ENCODE measurements around the gene ROCK2. TPM values are rescaled to one million over a fixed set of nuclear protein-coding genes. Genes with fewer than 3 reads are reported as not detected.

The ROCK2 gene
- total and polyA plus RNA-seq, 3 donors from 2014 or later: 4.6 to 33.7 (median 31.3) TPM

- Histone ChIP-seq H3K4me3 (no peak overlapping the region), H3K27me3 (no peaks in the 10 kb centered on the region), H3K27ac (no peak overlapping the region), H3K36me3 (ENCODE audit: low read depth, missing control alignments) (no peaks in the 10 kb centered on the region), H3K4me1 (peaks cover 11% of the 10 kb centered on the region), H3K9me3 (no peaks in the 10 kb centered on the region)
- WGBS, 2 donors: 94% methylated on average over 4 of the region's 4 CpGs
- TF ChIP-seq CTCF (IDR thresholded peaks at IDR 0.05): no peak
- no peak for TF ChIP-seq POLR2A (IDR thresholded peaks at IDR 0.05)
- intact Hi-C loops (cut with DNase I; ENCODE audit: low total_unique reads): no loop called here
- no peak for DNase-seq
Observed at GRCh38 chr2:11157731-11158130, 186.7 kb downstream of the ROCK2 start.

GRCh38 chr2:11157296-11157695 lies 187.1 kb downstream of the ROCK2 start:
- 93 to 100% methylated on average over 1 to 6 of the region's 6 CpGs for WGBS, 2 donors
- Histone ChIP-seq H3K4me1 (peaks cover 11% of the 10 kb centered on the region), H3K27me3 (no peaks in the 10 kb centered on the region), H3K27ac (no peak overlapping the region), H3K36me3 (ENCODE audit: low read depth, missing control alignments) (no peaks in the 10 kb centered on the region), H3K9me3 (no peaks in the 10 kb centered on the region), H3K4me3 (no peak overlapping the region)
- intact Hi-C loops (cut with DNase I; ENCODE audit: low total_unique reads): no loop called here
- no peak for DNase-seq
- no peak for TF ChIP-seq CTCF (IDR thresholded peaks at IDR 0.05)
- no peak for TF ChIP-seq POLR2A (IDR thresholded peaks at IDR 0.05)

- Histone ChIP-seq H3K9me3 (no peaks in the 10 kb centered on the region), H3K36me3 (ENCODE audit: low read depth, missing control alignments) (no peaks in the 10 kb centered on the region), H3K27ac (no peak overlapping the region), H3K4me3 (no peak overlapping the region), H3K27me3 (no peaks in the 10 kb centered on the region), H3K4me1 (peaks cover 11% of the 10 kb centered on the region)
- TF ChIP-seq POLR2A (IDR thresholded peaks at IDR 0.05) (no peak), CTCF (IDR thresholded peaks at IDR 0.05) (no peak)
- no peak for DNase-seq
- intact Hi-C loops (cut with DNase I; ENCODE audit: low total_unique reads): no loop called here
- WGBS, 2 donors: 64 to 76% methylated on average over 12 to 13 of the region's 13 CpGs
Observed at GRCh38 chr2:11156396-11157075, 187.9 kb downstream of the ROCK2 start.

- no peak for DNase-seq
- H3K36me3 ChIP-seq (ENCODE audit: low read depth, missing control alignments): no peaks in the 10 kb centered on the region
- WGBS, 2 donors: 0 to 4% methylated on average over 7 to 28 of the region's 71 CpGs
- peak within 1 kb of the TSS; percentile 85 to 92 for H3K27ac ChIP-seq
- no peak for TF ChIP-seq CTCF (IDR thresholded peaks at IDR 0.05)
- peak; percentile 77 for TF ChIP-seq POLR2A (IDR thresholded peaks at IDR 0.05)
- H3K4me1 ChIP-seq: peaks cover 11% of the 10 kb centered on the region
- intact Hi-C loops (cut with DNase I; ENCODE audit: low total_unique reads): no loop called here
- no peaks in the 10 kb centered on the region for H3K9me3 ChIP-seq
- H3K27me3 ChIP-seq: no peaks in the 10 kb centered on the region
- peak within 1 kb of the TSS; percentile 85 to 86 for H3K4me3 ChIP-seq
Observed at GRCh38 chr2:11155381-11156035, 188.9 kb downstream of the ROCK2 start, which contains the start of gene SLC66A3. Gene SLC66A3, plus strand, starts transcription at chr2:11155467. Its CDS starts 80 bp downstream, at chr2:11155547.
